ENCODE measurements around the gene GABRR3.

Gene GABRR3

DNA sequence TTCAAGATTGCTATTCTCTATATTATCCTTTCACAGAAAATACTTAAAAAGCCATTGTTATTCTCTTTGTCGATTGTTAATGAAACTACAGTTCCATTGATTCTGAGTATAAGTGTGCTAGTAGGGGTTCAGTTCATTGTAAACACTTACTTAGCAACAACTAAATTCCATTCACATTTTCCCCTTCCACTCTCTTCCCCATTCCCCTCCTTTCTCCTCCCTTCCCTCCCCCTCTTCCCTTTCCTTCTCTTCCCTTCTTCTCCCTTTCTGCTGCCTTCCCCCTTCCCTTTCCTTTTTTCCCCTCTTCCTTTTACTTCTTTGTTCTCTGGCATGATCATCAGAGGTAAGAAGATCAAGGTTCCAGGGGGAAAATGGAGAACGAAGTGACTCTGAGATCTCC, 41.6 kb downstream of the GABRR3 start:
- no peak overlapping the region for H3K27ac ChIP-seq (ENCODE audit: low read depth, low read length)
- H3K4me3 ChIP-seq (ENCODE audit: low read depth in 1 of 2, low read length in 2 of 2): no peak overlapping the region
- H3K27me3 ChIP-seq (ENCODE audit: control insufficient read depth in 1 of 2, insufficient read depth in 2 of 2, low read length in 2 of 2): no peaks in the 10 kb centered on the region
- no peaks in the 10 kb centered on the region for H3K36me3 ChIP-seq (ENCODE audit: control insufficient read depth in 1 of 2, insufficient read depth in 2 of 2, low read length in 2 of 2)
- H3K9me3 ChIP-seq (ENCODE audit: control insufficient read depth in 1 of 2, low read length in 2 of 2): no peaks in the 10 kb centered on the region
- H3K9ac ChIP-seq (ENCODE audit: low read depth in 1 of 2, low read length in 2 of 2): no peak overlapping the region
- H3K4me1 ChIP-seq (ENCODE audit: control insufficient read depth in 1 of 2, insufficient read depth in 2 of 2, low read length in 2 of 2): peaks cover 0 to 4% of the 10 kb centered on the region in 2 donors

DNA sequence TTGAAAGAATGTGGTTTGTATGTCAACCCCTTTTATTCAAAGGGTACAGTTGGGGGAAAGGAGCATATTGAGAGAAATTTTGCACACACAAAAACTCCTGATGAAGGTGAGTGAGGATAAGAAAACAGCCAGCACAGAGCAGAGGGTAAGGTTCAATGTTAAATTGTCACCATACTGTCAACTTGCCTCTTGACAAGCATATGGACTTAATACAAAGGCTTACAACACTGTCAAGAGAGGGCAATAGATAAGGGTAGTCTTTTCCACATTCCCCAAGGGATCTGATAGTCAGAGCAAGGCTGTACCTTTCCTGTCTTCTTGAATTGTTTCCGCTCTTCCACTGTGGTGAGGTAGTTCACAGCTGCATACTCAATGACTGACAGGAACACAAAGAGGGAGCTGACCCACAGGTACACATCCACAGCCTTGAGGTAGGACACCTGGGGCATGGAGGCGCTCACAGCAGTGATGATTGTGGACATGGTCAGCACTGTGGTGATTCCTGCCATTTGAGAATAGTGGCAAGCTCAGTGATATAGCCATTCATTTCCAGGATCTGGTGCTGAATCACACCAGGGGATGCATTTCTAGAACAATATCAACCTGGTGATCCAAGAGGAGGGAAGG, 42.5 kb downstream of the GABRR3 start:
- Histone ChIP-seq H3K9me3 (ENCODE audit: control insufficient read depth in 1 of 2, low read length in 2 of 2) (no peaks in the 10 kb centered on the region), H3K4me3 (ENCODE audit: low read depth in 1 of 2, low read length in 2 of 2) (no peak overlapping the region), H3K27me3 (ENCODE audit: control insufficient read depth in 1 of 2, insufficient read depth in 2 of 2, low read length in 2 of 2) (no peaks in the 10 kb centered on the region), H3K27ac (ENCODE audit: low read depth, low read length) (no peak overlapping the region), H3K4me1 (ENCODE audit: control insufficient read depth in 1 of 2, insufficient read depth in 2 of 2, low read length in 2 of 2) (peaks cover 0 to 4% of the 10 kb centered on the region in 2 donors), H3K36me3 (ENCODE audit: control insufficient read depth in 1 of 2, insufficient read depth in 2 of 2, low read length in 2 of 2) (no peaks in the 10 kb centered on the region), H3K9ac (ENCODE audit: low read depth in 1 of 2, low read length in 2 of 2) (no peak overlapping the region)

DNA sequence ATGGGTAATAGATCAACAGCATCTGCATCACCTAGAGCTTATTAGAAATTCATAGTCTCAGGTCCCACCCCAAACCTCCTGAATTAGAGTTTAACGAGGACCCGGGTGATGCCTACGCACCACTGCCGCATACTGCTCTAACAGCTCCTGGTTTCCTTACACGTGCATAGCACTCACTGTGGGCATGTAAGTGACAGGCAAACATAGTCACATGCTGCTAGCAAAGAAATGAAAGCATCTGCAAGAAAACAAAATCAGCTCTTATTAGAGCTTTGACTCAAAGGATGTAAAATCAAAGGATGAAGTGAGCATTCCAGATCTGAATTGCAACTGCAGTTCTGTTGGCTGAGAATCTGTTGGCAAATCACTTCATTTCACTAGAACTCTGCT, 43.8 kb downstream of the GABRR3 start:
- H3K4me3 ChIP-seq (ENCODE audit: low read depth in 1 of 2, low read length in 2 of 2): no peak overlapping the region
- no peaks in the 10 kb centered on the region for H3K36me3 ChIP-seq (ENCODE audit: control insufficient read depth in 1 of 2, insufficient read depth in 2 of 2, low read length in 2 of 2)
- H3K27ac ChIP-seq (ENCODE audit: low read depth, low read length): no peak overlapping the region
- no peaks in the 10 kb centered on the region for H3K9me3 ChIP-seq (ENCODE audit: control insufficient read depth in 1 of 2, low read length in 2 of 2)
- H3K4me1 ChIP-seq (ENCODE audit: control insufficient read depth in 1 of 2, insufficient read depth in 2 of 2, low read length in 2 of 2): peaks cover 0 to 4% of the 10 kb centered on the region in 2 donors
- H3K9ac ChIP-seq (ENCODE audit: low read depth in 1 of 2, low read length in 2 of 2): no peak overlapping the region
- H3K27me3 ChIP-seq (ENCODE audit: control insufficient read depth in 1 of 2, insufficient read depth in 2 of 2, low read length in 2 of 2): no peaks in the 10 kb centered on the region

DNA sequence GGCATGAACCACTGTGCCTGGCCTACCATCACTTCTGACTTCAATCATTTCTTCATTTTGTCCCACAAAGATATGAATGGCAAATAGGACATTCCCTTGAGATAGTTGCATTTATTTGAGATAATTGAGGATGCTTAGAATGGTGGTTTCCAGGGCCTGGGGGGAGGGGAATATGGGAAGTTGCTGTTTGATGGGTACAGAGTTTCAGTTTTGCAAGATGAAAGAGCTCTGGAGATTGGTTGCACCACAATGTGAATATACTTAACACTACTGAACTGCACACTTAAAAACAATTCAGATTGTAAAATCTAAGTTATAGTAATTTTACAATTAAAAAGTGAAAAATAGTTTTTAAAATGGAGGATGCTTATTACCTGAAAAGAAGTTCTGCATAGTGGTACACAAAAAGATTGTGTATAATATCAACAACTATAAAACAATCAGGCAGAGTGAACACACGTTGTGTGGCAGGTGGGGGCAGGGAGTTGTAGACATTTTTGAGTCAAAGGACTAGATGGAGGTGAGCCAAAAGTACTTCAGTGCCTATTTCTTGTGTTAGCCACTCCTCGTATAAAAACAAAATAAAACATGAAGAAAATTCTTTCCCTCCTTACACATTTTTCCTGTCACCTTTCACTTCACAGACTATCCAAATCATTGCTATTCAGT, 44.4 kb downstream of the GABRR3 start:
- no peak overlapping the region for H3K9ac ChIP-seq (ENCODE audit: low read depth in 1 of 2, low read length in 2 of 2)
- H3K27ac ChIP-seq (ENCODE audit: low read depth, low read length): no peak overlapping the region
- H3K9me3 ChIP-seq (ENCODE audit: control insufficient read depth in 1 of 2, low read length in 2 of 2): no peaks in the 10 kb centered on the region
- no peaks in the 10 kb centered on the region for H3K36me3 ChIP-seq (ENCODE audit: control insufficient read depth in 1 of 2, insufficient read depth in 2 of 2, low read length in 2 of 2)
- no peaks in the 10 kb centered on the region for H3K27me3 ChIP-seq (ENCODE audit: control insufficient read depth in 1 of 2, insufficient read depth in 2 of 2, low read length in 2 of 2)
- peaks cover 0 to 4% of the 10 kb centered on the region in 2 donors for H3K4me1 ChIP-seq (ENCODE audit: control insufficient read depth in 1 of 2, insufficient read depth in 2 of 2, low read length in 2 of 2)
- H3K4me3 ChIP-seq (ENCODE audit: low read depth in 1 of 2, low read length in 2 of 2): no peak overlapping the region

DNA sequence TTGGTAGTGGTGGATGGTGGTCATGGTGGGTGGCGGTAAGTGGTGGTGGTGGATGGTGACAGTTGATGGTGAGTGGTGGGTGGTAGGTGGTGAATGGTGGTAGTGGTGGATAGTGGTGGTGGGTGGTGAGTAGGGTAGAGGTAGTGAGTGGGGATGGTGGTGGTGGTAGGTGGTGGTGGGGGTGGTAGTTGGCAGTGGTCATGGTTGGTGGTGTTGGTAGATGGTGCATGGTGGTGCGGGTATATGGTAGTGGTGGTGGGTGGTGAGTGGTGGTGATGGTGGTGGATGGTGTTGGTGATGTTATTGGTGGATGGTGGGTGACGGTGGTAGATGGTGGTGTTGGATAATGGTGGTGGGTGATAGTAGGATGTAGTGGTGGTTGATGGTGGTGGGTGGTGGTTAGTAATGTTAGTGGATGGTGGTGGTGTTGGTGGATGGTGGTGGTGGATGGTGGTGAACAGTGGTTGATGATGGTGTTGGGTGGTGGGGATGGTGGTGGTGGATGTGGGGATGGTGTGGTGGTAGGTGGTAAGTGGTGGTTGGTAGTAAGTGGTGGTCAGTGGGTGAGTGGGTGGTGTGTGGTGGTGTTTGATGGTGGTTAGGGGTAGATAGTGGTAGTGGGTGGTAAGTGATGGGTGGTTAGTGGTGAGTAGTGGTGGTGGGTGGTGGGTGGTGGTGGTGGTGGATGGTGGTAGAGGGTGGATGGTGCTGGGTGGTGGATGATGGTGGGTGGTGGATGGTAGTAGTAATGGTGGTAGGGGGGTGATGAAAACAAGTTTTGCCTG, 46.1 kb downstream of the GABRR3 start:
- no peak overlapping the region for H3K4me3 ChIP-seq (ENCODE audit: low read depth in 1 of 2, low read length in 2 of 2)
- no peak overlapping the region for H3K9ac ChIP-seq (ENCODE audit: low read depth in 1 of 2, low read length in 2 of 2)
- H3K4me1 ChIP-seq (ENCODE audit: control insufficient read depth in 1 of 2, insufficient read depth in 2 of 2, low read length in 2 of 2): no peaks in the 10 kb centered on the region
- H3K36me3 ChIP-seq (ENCODE audit: control insufficient read depth in 1 of 2, insufficient read depth in 2 of 2, low read length in 2 of 2): no peaks in the 10 kb centered on the region
- no peaks in the 10 kb centered on the region for H3K27me3 ChIP-seq (ENCODE audit: control insufficient read depth in 1 of 2, insufficient read depth in 2 of 2, low read length in 2 of 2)
- H3K27ac ChIP-seq (ENCODE audit: low read depth, low read length): no peak overlapping the region
- H3K9me3 ChIP-seq (ENCODE audit: control insufficient read depth in 1 of 2, low read length in 2 of 2): no peaks in the 10 kb centered on the region

DNA sequence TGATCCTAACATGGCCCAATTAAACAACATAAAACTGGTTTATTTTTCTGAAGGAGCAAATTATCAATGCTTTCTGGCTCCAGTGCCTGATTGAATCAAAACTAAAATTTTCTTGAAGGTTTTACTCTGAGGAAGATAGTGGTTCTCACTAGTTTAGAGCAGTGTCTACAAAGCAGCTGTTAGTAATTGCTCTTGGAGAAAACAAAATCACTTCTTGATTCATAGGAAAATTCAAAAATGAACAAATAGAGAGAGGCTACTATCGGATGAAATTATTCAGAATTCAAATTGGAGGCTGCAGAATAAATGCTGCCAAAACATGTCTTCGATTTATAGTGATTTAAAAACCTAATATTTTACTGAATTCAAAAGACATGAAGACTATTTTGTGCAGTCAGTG, 47.8 kb downstream of the GABRR3 start:
- Histone ChIP-seq H3K4me1 (ENCODE audit: control insufficient read depth in 1 of 2, insufficient read depth in 2 of 2, low read length in 2 of 2) (no peaks in the 10 kb centered on the region), H3K9ac (ENCODE audit: low read depth in 1 of 2, low read length in 2 of 2) (no peak overlapping the region), H3K4me3 (ENCODE audit: low read depth in 1 of 2, low read length in 2 of 2) (no peak overlapping the region), H3K9me3 (ENCODE audit: control insufficient read depth in 1 of 2, low read length in 2 of 2) (no peaks in the 10 kb centered on the region), H3K27me3 (ENCODE audit: control insufficient read depth in 1 of 2, insufficient read depth in 2 of 2, low read length in 2 of 2) (no peaks in the 10 kb centered on the region), H3K36me3 (ENCODE audit: control insufficient read depth in 1 of 2, insufficient read depth in 2 of 2, low read length in 2 of 2) (no peaks in the 10 kb centered on the region), H3K27ac (ENCODE audit: low read depth, low read length) (no peak overlapping the region)

DNA sequence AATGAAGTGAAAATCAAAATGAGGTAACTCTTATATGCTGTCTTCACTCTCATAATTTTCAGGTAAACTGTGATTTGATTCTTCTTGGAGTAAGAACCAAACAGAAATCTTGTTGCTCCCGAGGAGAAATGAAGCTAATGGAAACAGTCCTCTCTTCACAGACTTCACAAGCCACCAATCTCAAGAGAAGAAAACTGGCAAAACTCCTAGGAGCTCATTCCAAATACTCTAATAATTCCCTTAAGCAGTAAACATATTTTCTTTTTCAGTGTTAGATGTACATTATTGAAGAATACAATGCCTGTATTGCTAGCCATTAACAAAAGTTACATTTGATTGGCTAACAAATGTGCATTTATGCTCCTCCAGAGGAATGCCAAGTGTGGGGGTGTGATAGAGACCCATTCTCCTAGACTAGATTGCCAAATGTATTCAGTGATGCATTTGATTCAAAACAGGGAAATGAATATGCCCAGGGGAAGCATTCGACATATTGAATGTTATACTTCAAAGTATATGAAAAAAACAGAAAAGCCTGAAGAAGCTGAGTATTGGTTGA, 51.1 kb downstream of the GABRR3 start:
- Histone ChIP-seq H3K27ac (ENCODE audit: low read depth, low read length) (no peak overlapping the region), H3K9ac (ENCODE audit: low read depth in 1 of 2, low read length in 2 of 2) (no peak overlapping the region), H3K4me3 (ENCODE audit: low read depth in 1 of 2, low read length in 2 of 2) (no peak overlapping the region), H3K36me3 (ENCODE audit: control insufficient read depth in 1 of 2, insufficient read depth in 2 of 2, low read length in 2 of 2) (no peaks in the 10 kb centered on the region), H3K27me3 (ENCODE audit: control insufficient read depth in 1 of 2, insufficient read depth in 2 of 2, low read length in 2 of 2) (no peaks in the 10 kb centered on the region), H3K4me1 (ENCODE audit: control insufficient read depth in 1 of 2, insufficient read depth in 2 of 2, low read length in 2 of 2) (no peaks in the 10 kb centered on the region), H3K9me3 (ENCODE audit: control insufficient read depth in 1 of 2, low read length in 2 of 2) (no peaks in the 10 kb centered on the region)

DNA sequence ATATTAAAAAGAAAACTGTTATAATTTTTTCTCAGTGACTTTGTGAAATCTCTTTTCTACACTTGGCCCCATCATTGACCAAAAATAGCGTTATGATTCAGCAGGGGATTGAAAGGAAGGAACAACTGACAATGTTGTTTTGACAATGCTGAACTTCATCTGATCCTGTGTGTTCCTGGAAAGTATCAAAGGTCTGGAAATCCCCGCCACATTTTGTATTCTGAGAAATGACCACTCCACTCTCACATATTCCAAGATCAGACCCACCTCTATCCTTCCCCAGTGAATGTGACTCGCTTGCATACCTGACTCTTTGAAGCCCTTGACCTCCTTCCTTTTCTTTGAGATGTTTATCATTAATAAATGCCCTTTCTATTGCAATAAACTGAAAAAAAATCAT, 53.2 kb downstream of the GABRR3 start:
- Histone ChIP-seq H3K9ac (ENCODE audit: low read depth in 1 of 2, low read length in 2 of 2) (no peak overlapping the region), H3K27me3 (ENCODE audit: control insufficient read depth in 1 of 2, insufficient read depth in 2 of 2, low read length in 2 of 2) (no peaks in the 10 kb centered on the region), H3K9me3 (ENCODE audit: control insufficient read depth in 1 of 2, low read length in 2 of 2) (no peaks in the 10 kb centered on the region), H3K36me3 (ENCODE audit: control insufficient read depth in 1 of 2, insufficient read depth in 2 of 2, low read length in 2 of 2) (no peaks in the 10 kb centered on the region), H3K27ac (ENCODE audit: low read depth, low read length) (no peak overlapping the region), H3K4me1 (ENCODE audit: control insufficient read depth in 1 of 2, insufficient read depth in 2 of 2, low read length in 2 of 2) (no peaks in the 10 kb centered on the region), H3K4me3 (ENCODE audit: low read depth in 1 of 2, low read length in 2 of 2) (no peak overlapping the region)

DNA sequence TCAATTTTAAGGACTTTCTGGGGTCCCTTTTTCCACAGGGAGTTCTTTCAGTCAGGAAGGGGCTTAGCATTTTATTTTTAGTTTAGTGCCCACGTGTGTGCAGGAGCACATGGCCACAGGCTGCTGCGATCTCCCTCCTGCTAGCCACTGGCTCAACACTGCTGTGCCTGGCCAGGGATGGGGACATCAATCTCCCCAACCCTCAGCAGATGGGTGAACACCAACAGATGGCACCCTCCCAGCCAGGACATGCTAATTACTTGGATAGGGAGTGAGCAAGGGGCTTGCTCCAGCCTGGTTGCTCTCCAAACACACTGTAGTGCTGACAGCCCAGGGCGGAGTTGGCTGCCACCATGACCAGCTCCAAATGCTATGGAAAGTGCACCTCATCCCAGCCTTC, 55.5 kb downstream of the GABRR3 start:
- Histone ChIP-seq H3K36me3 (ENCODE audit: control insufficient read depth in 1 of 2, insufficient read depth in 2 of 2, low read length in 2 of 2) (no peaks in the 10 kb centered on the region), H3K9ac (ENCODE audit: low read depth in 1 of 2, low read length in 2 of 2) (no peak overlapping the region), H3K9me3 (ENCODE audit: control insufficient read depth in 1 of 2, low read length in 2 of 2) (no peaks in the 10 kb centered on the region), H3K4me1 (ENCODE audit: control insufficient read depth in 1 of 2, insufficient read depth in 2 of 2, low read length in 2 of 2) (no peaks in the 10 kb centered on the region), H3K27ac (ENCODE audit: low read depth, low read length) (no peak overlapping the region), H3K4me3 (ENCODE audit: low read depth in 1 of 2, low read length in 2 of 2) (no peak overlapping the region), H3K27me3 (ENCODE audit: control insufficient read depth in 1 of 2, insufficient read depth in 2 of 2, low read length in 2 of 2) (no peaks in the 10 kb centered on the region)

DNA sequence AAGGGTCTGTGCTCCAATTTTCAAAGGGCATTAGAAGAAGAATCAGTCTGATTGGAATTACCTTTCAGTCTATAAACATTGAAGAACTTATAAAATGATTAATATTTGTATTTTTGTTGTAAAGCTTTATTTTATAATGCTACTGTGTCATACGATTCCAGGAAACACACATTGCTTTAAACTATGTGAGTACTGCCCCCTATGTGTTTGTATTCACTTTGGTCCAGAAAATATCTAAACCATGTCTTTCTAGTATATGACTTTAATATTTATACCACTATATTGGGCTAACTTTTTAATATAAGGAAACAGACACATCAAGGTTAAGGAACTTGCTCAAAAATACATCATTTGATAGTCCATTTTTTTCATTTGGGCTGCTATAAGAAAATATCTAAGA, 59.6 kb downstream of the GABRR3 start:
- peaks cover 12 to 13% of the 10 kb centered on the region in 2 donors for H3K4me1 ChIP-seq (ENCODE audit: control insufficient read depth in 1 of 2, insufficient read depth in 2 of 2, low read length in 2 of 2)
- no peak overlapping the region for H3K4me3 ChIP-seq (ENCODE audit: low read depth in 1 of 2, low read length in 2 of 2)
- H3K27me3 ChIP-seq (ENCODE audit: control insufficient read depth in 1 of 2, insufficient read depth in 2 of 2, low read length in 2 of 2): no peaks in the 10 kb centered on the region
- no peak overlapping the region for H3K9ac ChIP-seq (ENCODE audit: low read depth in 1 of 2, low read length in 2 of 2)
- no peak overlapping the region for H3K27ac ChIP-seq (ENCODE audit: low read depth, low read length)
- H3K9me3 ChIP-seq (ENCODE audit: control insufficient read depth in 1 of 2, low read length in 2 of 2): no peaks in the 10 kb centered on the region
- no peaks in the 10 kb centered on the region for H3K36me3 ChIP-seq (ENCODE audit: control insufficient read depth in 1 of 2, insufficient read depth in 2 of 2, low read length in 2 of 2)

All from duodenal mucosa (tissue), 2 donors.